GM12878 (cell line): ENCODE measurements around the gene RHBDD1. TPM values are rescaled to one million over a fixed set of nuclear protein-coding genes. Genes with fewer than 3 reads are reported as not detected.

Experiments used
- BACH1 ChIP-seq: fragments of 450-650 bp; IDR thresholded peaks from 2 replicates; pipeline ENCODE4 v1.6.1; 2017; ENCODE audit warnings: mild to moderate bottlenecking, borderline replicate concordance
- BHLHE40 ChIP-seq, 2 experiments: fragments of 450-650 bp in 1 of 2; IDR thresholded peaks; 2 replicates each; pipeline ENCODE4 v1.6.1; 2011 to 2017; ENCODE audit warnings: low read depth in 2 of 2, borderline replicate concordance in 1 of 2, improper control_type of control experiment in 1 of 2, low read length in 1 of 2, mild to moderate bottlenecking in 1 of 2
- BMI1 ChIP-seq: fragments of 450-650 bp; IDR thresholded peaks from 2 replicates; pipeline ENCODE4 v1.6.1; 2016; ENCODE audit warnings: mild to moderate bottlenecking, moderate library complexity, borderline replicate concordance
- CBX3 ChIP-seq: fragments of 200-600 bp; sonication (generic); IDR thresholded peaks from 2 replicates; pipeline ENCODE4 v1.6.1; 2016; ENCODE audit warnings: low read depth, borderline replicate concordance
- CHD2 ChIP-seq: IDR thresholded peaks from 2 replicates; pipeline ENCODE4 v1.6.1; 2011; ENCODE audit warnings: low read depth, low read length, improper control_type of control experiment, borderline replicate concordance
- CREB1 ChIP-seq: IDR thresholded peaks from 2 replicates; pipeline ENCODE4 v1.6.1; 2012; ENCODE audit warnings: low read depth, mild to moderate bottlenecking, inconsistent platforms
- KDM1A ChIP-seq: fragments of 200-600 bp; sonication (generic); IDR thresholded peaks from 2 replicates; pipeline ENCODE4 v1.6.1; 2016; ENCODE audit warnings: borderline replicate concordance
- NBN ChIP-seq: fragments of 450-650 bp; IDR thresholded peaks from 2 replicates; pipeline ENCODE4 v1.6.1; 2016
- PML ChIP-seq: IDR thresholded peaks from 2 replicates; pipeline ENCODE4 v1.6.1; 2012; ENCODE audit warnings: low read length, inconsistent platforms
- POLR2AphosphoS2 ChIP-seq: IDR thresholded peaks from 2 replicates; pipeline ENCODE4 v1.6.1; 2011; ENCODE audit warnings: low read depth, mild to moderate bottlenecking, low read length, improper control_type of control experiment, moderate library complexity
- POU2F2 ChIP-seq: IDR thresholded peaks from 3 replicates; pipeline ENCODE4 v1.6.1; 2011; ENCODE audit warnings: low read depth, mild to moderate bottlenecking, low read length, borderline replicate concordance
- RAD51 ChIP-seq: fragments of 450-650 bp; IDR thresholded peaks from 2 replicates; pipeline ENCODE4 v1.6.1; 2016; ENCODE audit warnings: moderate library complexity, mild to moderate bottlenecking, inconsistent platforms
- RUNX3 ChIP-seq: IDR thresholded peaks from 2 replicates; pipeline ENCODE4 v1.6.1; 2012; ENCODE audit warnings: low read length, inconsistent platforms
- SIN3A ChIP-seq: IDR thresholded peaks from 2 replicates; pipeline ENCODE4 v1.6.1; 2012; ENCODE audit warnings: low read depth, low read length, improper control_type of control experiment
- SMARCA5 ChIP-seq: fragments of 450-650 bp; IDR thresholded peaks from 2 replicates; pipeline ENCODE4 v1.6.1; 2017; ENCODE audit warnings: mild to moderate bottlenecking
- SP1 ChIP-seq: IDR thresholded peaks from one replicate; pipeline ENCODE4 v1.6.1; 2011; ENCODE audit warnings: low read depth, low read length
- TARDBP ChIP-seq: IDR thresholded peaks from 2 replicates; pipeline ENCODE4 v1.6.1; 2016; ENCODE audit warnings: borderline replicate concordance
- TBL1XR1 ChIP-seq: IDR thresholded peaks from 2 replicates; pipeline ENCODE4 v1.6.1; 2012; ENCODE audit warnings: low read depth, low read length, improper control_type of control experiment
- YY1 ChIP-seq: IDR thresholded peaks from 2 replicates; pipeline ENCODE4 v1.6.1; 2011; ENCODE audit warnings: low read depth, mild to moderate bottlenecking, low read length
- ZBED1 ChIP-seq: IDR thresholded peaks from 2 replicates; pipeline ENCODE4 v1.6.1; 2016; ENCODE audit warnings: borderline replicate concordance
- polyA plus RNA-seq, 11 experiments: library from polyadenylated mRNA; depleted of rRNA in 4 of 11; unstranded in 6 of 11; stranded (reverse) in 5 of 11; fragments of >200 nt; fragmentation: Nextera tagmentation in 4 of 11; fragmentation: Illumina TruSeq in 1 of 11; extraction: Ambion mirVana in 4 of 11; extraction: Trizol in 1 of 11; gene quantifications; 1 replicate in 1 of 11; 2 replicates in 10 of 11; pipeline versions ENCODE4 v1.2.1 to v1.2.3, GENCODE V29; 2011 to 2016; ENCODE audit warnings: inconsistent platforms in 2 of 11, missing spikeins in 2 of 11, low read depth in 1 of 11
- total RNA-seq, 4 experiments: library from RNA; depleted of rRNA in 3 of 4; stranded (reverse); fragments of >200 nt in 3 of 4; fragmentation: Illumina TruSeq in 1 of 4; extraction: Trizol in 1 of 4; gene quantifications; 2 replicates each; pipeline versions ENCODE4 v1.2.1 to v1.2.3, GENCODE V29; 2013 to 2021
- TF ChIP-seq, protein P1 (sequence below): fragments of 150-350 bp; IDR thresholded peaks from 2 replicates; pipeline ENCODE4 v1.6.1; 2016; ENCODE audit warnings: low read depth, low read length
- TF ChIP-seq, protein P2 (sequence below): IDR thresholded peaks from 2 replicates; pipeline ENCODE4 v1.6.1; 2011; ENCODE audit warnings: borderline replicate concordance, low read depth, mild to moderate bottlenecking, moderate library complexity, low read length; ENCODE audit not compliant: insufficient read depth, poor library complexity, severe bottlenecking
- TF ChIP-seq, protein P3 (sequence below): fragments of 450-650 bp; IDR thresholded peaks from 2 replicates; pipeline ENCODE4 v1.6.1; 2018; ENCODE audit warnings: mild to moderate bottlenecking, low read depth, moderate library complexity; ENCODE audit not compliant: partially characterized antibody
- TF ChIP-seq, protein P4 (sequence below): IDR thresholded peaks from 2 replicates; pipeline ENCODE4 v1.6.1; 2011; ENCODE audit warnings: borderline replicate concordance, low read depth, mild to moderate bottlenecking, moderate library complexity, mixed read lengths, low read length; ENCODE audit not compliant: insufficient read depth; ENCODE audit errors: extremely low read length

Gene RHBDD1
- total and polyA plus RNA-seq, 10 of the 15 experiments (the other 5 are each of a cell fraction or from before 2014, with no cell fraction given), result 7.1 to 36.4 (median 14.7) TPM

DNA sequence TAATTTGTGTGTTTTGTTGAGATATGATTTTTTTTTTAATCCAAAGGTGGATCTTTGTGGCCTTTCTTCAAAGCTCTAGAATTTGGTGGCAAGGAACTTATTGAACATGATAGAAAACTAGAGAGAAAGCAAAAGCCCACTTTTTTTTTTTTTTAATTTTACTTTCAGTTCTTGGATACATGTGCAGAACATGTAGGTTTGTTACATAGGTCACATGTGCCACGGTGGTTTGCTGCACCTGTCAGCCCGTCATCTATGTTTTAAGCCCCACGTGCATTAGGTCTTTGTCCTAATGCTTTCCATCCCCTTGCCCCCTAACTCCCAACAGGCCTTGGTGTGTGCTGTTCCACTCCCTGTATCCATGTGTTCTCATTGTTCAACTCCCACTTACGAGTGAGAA lies 135.9 kb downstream of the RHBDD1 start (continued):
- TF ChIP-seq, protein P1, sequence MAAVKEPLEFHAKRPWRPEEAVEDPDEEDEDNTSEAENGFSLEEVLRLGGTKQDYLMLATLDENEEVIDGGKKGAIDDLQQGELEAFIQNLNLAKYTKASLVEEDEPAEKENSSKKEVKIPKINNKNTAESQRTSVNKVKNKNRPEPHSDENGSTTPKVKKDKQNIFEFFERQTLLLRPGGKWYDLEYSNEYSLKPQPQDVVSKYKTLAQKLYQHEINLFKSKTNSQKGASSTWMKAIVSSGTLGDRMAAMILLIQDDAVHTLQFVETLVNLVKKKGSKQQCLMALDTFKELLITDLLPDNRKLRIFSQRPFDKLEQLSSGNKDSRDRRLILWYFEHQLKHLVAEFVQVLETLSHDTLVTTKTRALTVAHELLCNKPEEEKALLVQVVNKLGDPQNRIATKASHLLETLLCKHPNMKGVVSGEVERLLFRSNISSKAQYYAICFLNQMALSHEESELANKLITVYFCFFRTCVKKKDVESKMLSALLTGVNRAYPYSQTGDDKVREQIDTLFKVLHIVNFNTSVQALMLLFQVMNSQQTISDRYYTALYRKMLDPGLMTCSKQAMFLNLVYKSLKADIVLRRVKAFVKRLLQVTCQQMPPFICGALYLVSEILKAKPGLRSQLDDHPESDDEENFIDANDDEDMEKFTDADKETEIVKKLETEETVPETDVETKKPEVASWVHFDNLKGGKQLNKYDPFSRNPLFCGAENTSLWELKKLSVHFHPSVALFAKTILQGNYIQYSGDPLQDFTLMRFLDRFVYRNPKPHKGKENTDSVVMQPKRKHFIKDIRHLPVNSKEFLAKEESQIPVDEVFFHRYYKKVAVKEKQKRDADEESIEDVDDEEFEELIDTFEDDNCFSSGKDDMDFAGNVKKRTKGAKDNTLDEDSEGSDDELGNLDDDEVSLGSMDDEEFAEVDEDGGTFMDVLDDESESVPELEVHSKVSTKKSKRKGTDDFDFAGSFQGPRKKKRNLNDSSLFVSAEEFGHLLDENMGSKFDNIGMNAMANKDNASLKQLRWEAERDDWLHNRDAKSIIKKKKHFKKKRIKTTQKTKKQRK, result no peak
- TF ChIP-seq YY1 (no peak), CHD2 (no peak), KDM1A (no peak), NBN (0 out of 2 replicates have a peak, but pooled peaks have one; percentile 23), POLR2AphosphoS2 (no peak), BACH1 (no peak), SIN3A (no peak), RUNX3 (peak; percentile 44; the same call in 1 of the 2 replicates), SP1 (no peak), CREB1 (no peak), TARDBP (no peak), RAD51 (peak; percentile 70), BMI1 (no peak), BHLHE40 (IDR thresholded peaks at IDR 0.05; ENCODE audit: borderline replicate concordance in 1 of 2, low read depth in 2 of 2, low read length in 1 of 2) (peak; percentile 72 to 81), CBX3 (no peak), ZBED1 (no peak), SMARCA5 (no peak), TBL1XR1 (no peak), PML (no peak), POU2F2 (no peak)
- TF ChIP-seq, protein P2, sequence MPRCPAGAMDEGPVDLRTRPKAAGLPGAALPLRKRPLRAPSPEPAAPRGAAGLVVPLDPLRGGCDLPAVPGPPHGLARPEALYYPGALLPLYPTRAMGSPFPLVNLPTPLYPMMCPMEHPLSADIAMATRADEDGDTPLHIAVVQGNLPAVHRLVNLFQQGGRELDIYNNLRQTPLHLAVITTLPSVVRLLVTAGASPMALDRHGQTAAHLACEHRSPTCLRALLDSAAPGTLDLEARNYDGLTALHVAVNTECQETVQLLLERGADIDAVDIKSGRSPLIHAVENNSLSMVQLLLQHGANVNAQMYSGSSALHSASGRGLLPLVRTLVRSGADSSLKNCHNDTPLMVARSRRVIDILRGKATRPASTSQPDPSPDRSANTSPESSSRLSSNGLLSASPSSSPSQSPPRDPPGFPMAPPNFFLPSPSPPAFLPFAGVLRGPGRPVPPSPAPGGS, result no peak
- TF ChIP-seq, protein P3, sequence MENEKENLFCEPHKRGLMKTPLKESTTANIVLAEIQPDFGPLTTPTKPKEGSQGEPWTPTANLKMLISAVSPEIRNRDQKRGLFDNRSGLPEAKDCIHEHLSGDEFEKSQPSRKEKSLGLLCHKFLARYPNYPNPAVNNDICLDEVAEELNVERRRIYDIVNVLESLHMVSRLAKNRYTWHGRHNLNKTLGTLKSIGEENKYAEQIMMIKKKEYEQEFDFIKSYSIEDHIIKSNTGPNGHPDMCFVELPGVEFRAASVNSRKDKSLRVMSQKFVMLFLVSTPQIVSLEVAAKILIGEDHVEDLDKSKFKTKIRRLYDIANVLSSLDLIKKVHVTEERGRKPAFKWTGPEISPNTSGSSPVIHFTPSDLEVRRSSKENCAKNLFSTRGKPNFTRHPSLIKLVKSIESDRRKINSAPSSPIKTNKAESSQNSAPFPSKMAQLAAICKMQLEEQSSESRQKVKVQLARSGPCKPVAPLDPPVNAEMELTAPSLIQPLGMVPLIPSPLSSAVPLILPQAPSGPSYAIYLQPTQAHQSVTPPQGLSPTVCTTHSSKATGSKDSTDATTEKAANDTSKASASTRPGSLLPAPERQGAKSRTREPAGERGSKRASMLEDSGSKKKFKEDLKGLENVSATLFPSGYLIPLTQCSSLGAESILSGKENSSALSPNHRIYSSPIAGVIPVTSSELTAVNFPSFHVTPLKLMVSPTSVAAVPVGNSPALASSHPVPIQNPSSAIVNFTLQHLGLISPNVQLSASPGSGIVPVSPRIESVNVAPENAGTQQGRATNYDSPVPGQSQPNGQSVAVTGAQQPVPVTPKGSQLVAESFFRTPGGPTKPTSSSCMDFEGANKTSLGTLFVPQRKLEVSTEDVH, result no peak
- TF ChIP-seq, protein P4, sequence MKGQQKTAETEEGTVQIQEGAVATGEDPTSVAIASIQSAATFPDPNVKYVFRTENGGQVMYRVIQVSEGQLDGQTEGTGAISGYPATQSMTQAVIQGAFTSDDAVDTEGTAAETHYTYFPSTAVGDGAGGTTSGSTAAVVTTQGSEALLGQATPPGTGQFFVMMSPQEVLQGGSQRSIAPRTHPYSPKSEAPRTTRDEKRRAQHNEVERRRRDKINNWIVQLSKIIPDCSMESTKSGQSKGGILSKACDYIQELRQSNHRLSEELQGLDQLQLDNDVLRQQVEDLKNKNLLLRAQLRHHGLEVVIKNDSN, result peak; percentile 23
